HCT116 (cell line): ENCODE measurements around the gene HDHD2. TPM values are rescaled to one million over a fixed set of nuclear protein-coding genes. Genes with fewer than 3 reads are reported as not detected.
"Not testable (repeated sequence)": the region's sequence is repeated elsewhere in the genome, so short reads cannot be mapped to it uniquely, and the experiment has no call there.

Experiments used
- ATAC-seq: fragments of 200-7000 bp; cut with Tn5 transposase; 2 replicates; pipeline ENCODE4 v1.9.1; 2020; ENCODE audit warnings: mild to moderate bottlenecking, moderate library complexity
- BruUV-seq: library from RNA; stranded (reverse); fragments of 400-500 nt; replicated peaks from 2 replicates; lab custom pipeline; 2021; lab: Mats Ljungman, UMichigan
- CTCF ChIA-PET: fragments of 300-600 bp; sonication (Branson Sonifier 250); formaldehyde crosslinking; loops from one replicate; lab custom pipeline; 2021; ENCODE audit warnings: antibody characterized with exemption; lab: Charles Lee
- POLR2A ChIA-PET: fragments of 300-600, 350-600 bp; sonication (Branson Sonifier 250); formaldehyde crosslinking; loops from one replicate; lab custom pipeline; 2021; ENCODE audit warnings: antibody characterized with exemption; lab: Charles Lee
- RAD21 ChIA-PET, 2 experiments: fragments of 300-600 bp; sonication (Branson Sonifier 250); formaldehyde crosslinking; loops; one replicate each; lab custom pipeline; 2023; ENCODE audit warnings: low total read pairs in 2 of 2; ENCODE audit not compliant: uncharacterized antibody in 2 of 2, unreplicated experiment in 2 of 2, low non-redundant PET in 1 of 2; lab: Charles Lee
- DNase-seq: peaks from one replicate; pipeline ENCODE4 v3.0.0-alpha.2; 2010; ENCODE audit warnings: low read depth, low spot score
- H2AFZ ChIP-seq: fragments of 200-600 bp; shearing (Covaris generic), sonication (generic); 2 replicates; pipeline ENCODE4 v1.6.1; 2017; ENCODE audit warnings: low read depth, mixed run types, mixed read lengths, antibody characterized with exemption, low read length; ENCODE audit not compliant: poor library complexity, severe bottlenecking
- H3K27ac ChIP-seq: 2 replicates; pipeline ENCODE4 v1.5.1; 2012; ENCODE audit warnings: low read depth, low read length
- H3K27me3 ChIP-seq: fragments of 200-600 bp; sonication (generic); 2 replicates; pipeline ENCODE4 v1.6.1; 2016; ENCODE audit warnings: mixed run types, low read length, mixed read lengths; ENCODE audit not compliant: insufficient read depth
- H3K36me3 ChIP-seq, 2 experiments: fragments of 200-500 bp in 1 of 2; fragments of 200-600 bp in 1 of 2; sonication (Bioruptor generic) in 1 of 2; sonication (generic) in 1 of 2; 2 replicates each; pipeline versions ENCODE4 v1.5.1 to v1.6.1; 2014 to 2016; ENCODE audit warnings: low read length in 2 of 2, inconsistent platforms in 1 of 2, mixed read lengths in 1 of 2, mixed run types in 1 of 2; ENCODE audit not compliant: insufficient read depth in 2 of 2, control insufficient read depth in 1 of 2
- H3K4me1 ChIP-seq, 2 experiments: fragments of 200-600 bp in 1 of 2; sonication (generic) in 1 of 2; 2 replicates each; pipeline versions ENCODE4 v1.5.1 to v1.6.1; 2012 to 2017; ENCODE audit warnings: low read length in 2 of 2, inconsistent platforms in 1 of 2, mild to moderate bottlenecking in 1 of 2, mixed read lengths in 1 of 2, mixed run types in 1 of 2, moderate library complexity in 1 of 2; ENCODE audit not compliant: insufficient read depth in 2 of 2, control insufficient read depth in 1 of 2
- H3K4me2 ChIP-seq: fragments of 200-600 bp; sonication (generic); 2 replicates; pipeline ENCODE4 v1.6.1; 2017; ENCODE audit warnings: mixed run types, low read length, mixed read lengths
- H3K4me3 ChIP-seq, 2 experiments: fragments of 200-600 bp in 1 of 2; sonication (generic) in 1 of 2; replicated peaks in 1 of 2; 2 replicates each; pipeline ENCODE4 v1.5.1; 2011 to 2016; ENCODE audit warnings: low read length in 2 of 2, control low read depth in 1 of 2, low read depth in 1 of 2, mild to moderate bottlenecking in 1 of 2, mixed read lengths in 1 of 2, mixed run types in 1 of 2
- H3K79me2 ChIP-seq: fragments of 200-600 bp; sonication (generic); 2 replicates; pipeline ENCODE4 v1.6.1; 2017; ENCODE audit warnings: mild to moderate bottlenecking, mixed run types, low read length, moderate library complexity, mixed read lengths; ENCODE audit not compliant: insufficient read depth
- H3K9ac ChIP-seq: fragments of 200-600 bp; sonication (generic); 2 replicates; pipeline ENCODE4 v1.6.1; 2016; ENCODE audit warnings: low read length, mixed read lengths
- H3K9me2 ChIP-seq: fragments of 200-600 bp; sonication (generic), shearing (Covaris generic); 2 replicates; pipeline ENCODE4 v1.6.1; 2017; ENCODE audit warnings: mixed run types, mild to moderate bottlenecking, moderate library complexity; ENCODE audit not compliant: insufficient read depth
- H3K9me3 ChIP-seq, 2 experiments: fragments of 200-500 bp in 1 of 2; fragments of 200-600 bp in 1 of 2; sonication (Bioruptor generic) in 1 of 2; sonication (generic) in 1 of 2; 2 replicates each; pipeline ENCODE4 v1.6.1; 2014 to 2017; ENCODE audit warnings: low read length in 2 of 2, mixed read lengths in 2 of 2, inconsistent platforms in 1 of 2, low read depth in 1 of 2, mild to moderate bottlenecking in 1 of 2, mixed run types in 1 of 2, moderate library complexity in 1 of 2; ENCODE audit not compliant: control insufficient read depth in 1 of 2, insufficient read depth in 1 of 2
- H4K20me1 ChIP-seq: fragments of 200-600 bp; sonication (generic), shearing (Covaris generic); 2 replicates; pipeline ENCODE4 v1.6.1; 2017; ENCODE audit warnings: mixed run types, mild to moderate bottlenecking, moderate library complexity; ENCODE audit not compliant: insufficient read depth
- CBX3 ChIP-seq: IDR thresholded peaks from 2 replicates; pipeline ENCODE4 v1.6.1; 2012; ENCODE audit warnings: low read depth
- CEBPB ChIP-seq: IDR thresholded peaks from 2 replicates; pipeline ENCODE4 v1.6.1; 2012; ENCODE audit warnings: low read depth
- EZH2 ChIP-seq: fragments of 200-600 bp; sonication (generic); IDR thresholded peaks from 2 replicates; pipeline ENCODE4 v1.6.1; 2017; ENCODE audit warnings: antibody characterized with exemption, mixed run types
- FOSL1 ChIP-seq: IDR thresholded peaks from 2 replicates; pipeline ENCODE4 v1.6.1; 2012; ENCODE audit warnings: low read depth
- JUND ChIP-seq: IDR thresholded peaks from 2 replicates; pipeline ENCODE4 v1.6.1; 2012
- intact Hi-C: fragments of 100-400 bp; cut with micrococcal nuclease; formaldehyde crosslinking; loops from 2 replicates; pipeline ENCODE4 v1.10.0; 2022
- total RNA-seq: library from RNA; stranded (reverse); gene quantifications from one replicate; pipeline ENCODE4 v1.2.1, GENCODE V29; 2021; ENCODE audit not compliant: unreplicated experiment
- TF ChIP-seq, protein P1 (sequence below): IDR thresholded peaks from 2 replicates; pipeline ENCODE4 v1.6.1; 2012

Gene HDHD2
- total RNA-seq, 1 experiment from 2014 or later: 29.1 TPM

DNA sequence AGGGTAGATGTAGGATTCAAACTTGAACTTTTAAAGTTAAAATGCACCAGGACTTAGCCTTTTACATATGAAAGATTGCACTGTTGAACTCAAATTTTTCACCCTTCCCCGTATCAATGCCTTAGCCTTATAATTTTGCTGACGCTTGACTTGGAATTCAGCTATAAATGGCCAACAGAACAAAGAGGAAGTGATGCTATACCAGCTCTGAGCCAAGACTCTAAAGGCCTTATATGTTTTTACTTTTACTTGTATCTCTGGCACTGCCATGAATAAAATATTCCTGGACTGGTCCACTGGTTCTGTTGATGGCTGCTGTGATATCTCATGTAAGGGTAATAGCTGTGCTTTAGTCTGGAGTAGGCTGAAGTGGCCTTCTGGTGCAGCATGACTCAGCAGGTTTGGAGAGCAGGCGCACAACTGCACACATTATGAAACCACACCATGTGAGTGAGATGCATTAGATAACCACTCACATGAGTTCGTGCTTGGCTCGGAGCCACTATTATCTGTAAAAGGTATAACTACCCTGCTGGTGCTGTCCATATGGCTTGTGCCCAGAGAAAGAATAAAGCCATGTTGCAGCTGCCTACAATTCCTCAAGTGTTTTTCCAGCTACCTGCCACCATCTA, 34.2 kb upstream of the HDHD2 start:
- POLR2A ChIA-PET: no interaction called here
- no peak overlapping the region for H3K4me2 ChIP-seq
- H2AFZ ChIP-seq: no peak overlapping the region
- no peaks in the 10 kb centered on the region for H3K27me3 ChIP-seq
- H3K9me2 ChIP-seq: no peaks in the 10 kb centered on the region
- H3K27ac ChIP-seq: no peak overlapping the region
- RAD21 ChIA-PET: no interaction called here
- BruUV-seq: no TSS peak
- H3K9ac ChIP-seq: no peak overlapping the region
- H3K4me1 ChIP-seq: no peaks in the 10 kb centered on the region
- H3K9me3 ChIP-seq: peaks cover 0 to 3% of the 10 kb centered on the region in 2 experiments; a peak in 1 of 4 replicates
- TF ChIP-seq CBX3 (peak; percentile 59), FOSL1 (no peak)
- DNase-seq: peak; percentile 27
- CTCF ChIA-PET: interaction anchor here (0.9 kb wide), 1 partner anchor 21 kb away, joined by 3 read pairs; no protein-coding TSS in a partner anchor
- no peaks in the 10 kb centered on the region for H3K79me2 ChIP-seq
- intact Hi-C loops: no loop called here
- H3K36me3 ChIP-seq: no peaks in the 10 kb centered on the region
- H3K4me3 ChIP-seq: no peak overlapping the region
- ATAC-seq: no peak
- H4K20me1 ChIP-seq: no peaks in the 10 kb centered on the region

DNA sequence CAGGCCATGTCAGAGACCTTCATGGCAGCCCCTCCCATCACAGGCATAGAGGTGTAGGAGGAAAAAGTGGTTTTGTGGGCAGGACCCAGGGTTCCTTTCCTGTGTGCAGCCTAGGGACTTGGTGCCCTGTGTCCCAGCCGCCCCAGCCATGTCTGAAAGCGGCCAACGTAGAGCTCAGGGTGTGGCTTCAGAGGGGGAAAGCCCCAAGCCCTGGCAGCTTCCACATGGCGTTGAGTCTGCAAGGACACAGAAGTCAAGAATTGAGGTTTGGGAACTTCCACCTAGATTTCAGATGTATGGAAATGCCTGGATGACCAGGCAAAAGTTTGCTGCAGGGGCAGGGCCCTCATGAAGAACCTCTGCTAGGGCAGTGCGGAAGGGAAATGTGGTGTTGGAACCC, 31.9 kb upstream of the HDHD2 start:
- H3K4me2 ChIP-seq, H3K9me3 ChIP-seq, ATAC-seq, H3K27ac ChIP-seq, POLR2A ChIA-PET, DNase-seq, H4K20me1 ChIP-seq, H3K9me2 ChIP-seq, H3K9ac ChIP-seq, H2AFZ ChIP-seq, intact Hi-C loops, H3K27me3 ChIP-seq, H3K4me3 ChIP-seq, H3K4me1 ChIP-seq, RAD21 ChIA-PET, BruUV-seq, CTCF ChIA-PET, H3K79me2 ChIP-seq, H3K36me3 ChIP-seq: not testable (repeated sequence)

DNA sequence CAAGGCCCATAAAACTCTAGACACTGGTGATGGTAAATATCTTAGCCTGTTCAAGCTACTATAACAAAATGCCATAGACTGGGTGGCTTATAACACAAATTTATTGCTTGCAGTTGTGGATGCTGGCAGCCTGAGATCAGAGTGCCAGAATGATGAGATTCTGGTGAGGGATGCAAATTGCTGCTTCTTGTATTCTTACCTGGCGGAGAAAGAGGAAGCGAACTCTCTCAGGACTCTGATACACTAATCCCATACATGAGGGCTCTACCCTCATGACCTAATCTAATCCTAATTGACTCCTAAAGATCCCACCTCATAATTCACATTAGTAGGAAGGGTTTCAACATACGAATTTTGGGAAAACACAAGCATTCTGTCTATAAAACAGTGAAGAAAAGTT, 30.5 kb upstream of the HDHD2 start:
- no peak for ATAC-seq
- intact Hi-C loops: no loop called here
- H3K79me2 ChIP-seq: peaks cover 3% of the 10 kb centered on the region
- peaks cover 0 to 3% of the 10 kb centered on the region in 2 experiments; a peak in 1 of 4 replicates for H3K9me3 ChIP-seq
- H4K20me1 ChIP-seq: no peaks in the 10 kb centered on the region
- RAD21 ChIA-PET: no interaction called here
- H3K4me2 ChIP-seq: no peak overlapping the region
- no peaks in the 10 kb centered on the region for H3K36me3 ChIP-seq
- no peak for DNase-seq
- H3K9ac ChIP-seq: no peak overlapping the region
- H2AFZ ChIP-seq: no peak overlapping the region
- TF ChIP-seq CEBPB (no peak), EZH2 (no peak), JUND (no peak)
- TF ChIP-seq, protein P1, sequence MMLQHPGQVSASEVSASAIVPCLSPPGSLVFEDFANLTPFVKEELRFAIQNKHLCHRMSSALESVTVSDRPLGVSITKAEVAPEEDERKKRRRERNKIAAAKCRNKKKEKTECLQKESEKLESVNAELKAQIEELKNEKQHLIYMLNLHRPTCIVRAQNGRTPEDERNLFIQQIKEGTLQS: no peak
- no peaks in the 10 kb centered on the region for H3K9me2 ChIP-seq
- POLR2A ChIA-PET: no interaction called here
- no peak overlapping the region for H3K27ac ChIP-seq
- H3K4me3 ChIP-seq: no peak overlapping the region
- H3K4me1 ChIP-seq: no peaks in the 10 kb centered on the region
- CTCF ChIA-PET: no interaction called here
- no peaks in the 10 kb centered on the region for H3K27me3 ChIP-seq
- BruUV-seq: no TSS peak
